ENCODE measurements around the gene SCGB2A2. TPM values are rescaled to one million over a fixed set of nuclear protein-coding genes. Genes with fewer than 3 reads are reported as not detected.

Gene SCGB2A2
- polyA plus RNA-seq, 2 donors, result not detected

DNA sequence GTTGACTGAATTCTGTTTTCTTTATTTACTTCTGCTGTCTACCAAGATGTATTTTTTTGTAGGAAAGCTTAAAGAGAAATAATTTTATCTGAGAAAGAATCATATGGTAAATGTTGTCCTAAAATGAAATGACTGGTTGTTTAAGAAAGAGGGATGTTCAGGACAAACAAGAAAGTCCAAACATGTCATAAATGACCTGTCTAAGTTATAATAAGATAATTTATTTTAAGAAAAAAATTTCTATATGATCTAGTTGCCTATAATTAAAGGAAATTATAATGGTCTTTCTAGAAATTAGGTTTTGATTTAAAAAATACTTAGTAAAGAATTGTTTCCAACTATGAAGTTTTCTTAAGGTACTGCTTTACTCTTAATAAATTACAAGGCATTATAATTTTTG, 10.5 kb downstream of the SCGB2A2 start:
- Histone ChIP-seq H3K36me3 (ENCODE audit: control insufficient read depth in 2 of 2, insufficient read depth in 2 of 2, low read length in 1 of 2) (no peaks in the 10 kb centered on the region), H3K4me3 (ENCODE audit: low read depth in 1 of 2, low read length in 2 of 2) (no peak overlapping the region), H3K4me1 (ENCODE audit: control insufficient read depth in 2 of 2, insufficient read depth in 2 of 2, low read length in 1 of 2) (no peaks in the 10 kb centered on the region), H3K27ac (ENCODE audit: low read depth in 2 of 2, low read length in 1 of 2) (no peak overlapping the region), H3K9me3 (ENCODE audit: control insufficient read depth in 2 of 2, insufficient read depth in 1 of 2, low read depth in 1 of 2, low read length in 1 of 2) (no peaks in the 10 kb centered on the region), H3K27me3 (ENCODE audit: control insufficient read depth in 1 of 2, insufficient read depth in 2 of 2, low read length in 2 of 2) (no peaks in the 10 kb centered on the region)

DNA sequence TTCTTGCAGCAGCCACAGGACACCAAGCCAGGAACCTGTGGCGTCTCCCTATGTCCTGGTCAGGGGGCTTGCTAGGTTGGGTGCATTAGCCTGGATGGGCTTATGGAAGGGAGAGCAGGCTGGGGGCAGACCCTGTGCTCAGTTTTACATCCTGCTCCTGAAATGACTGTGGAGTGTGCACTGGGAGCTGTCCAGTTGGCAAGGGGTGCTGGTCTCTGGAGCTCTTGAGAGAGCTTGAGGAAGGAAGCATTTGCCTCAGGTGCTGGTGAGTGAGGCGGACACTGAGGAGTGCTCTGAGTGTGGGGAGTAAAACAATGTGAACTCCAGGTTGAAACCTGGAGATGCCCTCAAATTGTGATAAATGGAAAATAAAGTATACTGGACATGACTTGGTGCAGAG, 25.5 kb downstream of the SCGB2A2 start:
- Histone ChIP-seq H3K4me1 (ENCODE audit: control insufficient read depth in 2 of 2, insufficient read depth in 2 of 2, low read length in 1 of 2) (no peaks in the 10 kb centered on the region), H3K27ac (ENCODE audit: low read depth in 2 of 2, low read length in 1 of 2) (no peak overlapping the region), H3K4me3 (ENCODE audit: low read depth in 1 of 2, low read length in 2 of 2) (no peak overlapping the region), H3K36me3 (ENCODE audit: control insufficient read depth in 2 of 2, insufficient read depth in 2 of 2, low read length in 1 of 2) (no peaks in the 10 kb centered on the region), H3K27me3 (ENCODE audit: control insufficient read depth in 1 of 2, insufficient read depth in 2 of 2, low read length in 2 of 2) (peaks cover 2 to 4% of the 10 kb centered on the region in 2 donors), H3K9me3 (ENCODE audit: control insufficient read depth in 2 of 2, insufficient read depth in 1 of 2, low read depth in 1 of 2, low read length in 1 of 2) (peaks cover 0 to 2% of the 10 kb centered on the region in 2 donors)
- 46 to 50% methylated on average over 2 of the region's 2 CpGs for WGBS, 2 donors

DNA sequence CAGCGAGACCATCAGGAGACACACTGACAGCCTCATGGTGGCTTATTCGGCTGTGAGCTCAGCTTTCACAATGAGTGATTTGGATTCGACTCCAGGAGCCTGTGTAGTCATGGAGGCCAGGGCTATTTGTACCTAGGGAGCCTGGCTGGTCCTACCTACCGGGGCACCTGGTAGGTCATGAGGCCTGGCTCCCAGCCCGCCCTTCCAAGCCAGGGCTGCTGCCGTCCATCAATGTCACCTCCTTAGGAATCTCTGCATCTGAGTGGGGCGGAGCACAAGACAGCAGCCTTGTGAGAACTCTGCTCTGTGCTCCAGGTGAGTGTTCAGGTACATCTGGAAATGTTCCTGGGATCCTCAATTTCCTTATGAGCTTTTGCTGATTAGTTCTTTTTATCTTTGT, 29.0 kb downstream of the SCGB2A2 start, which contains the start of gene SCGB1D4:
Gene SCGB1D4 (minus strand): TSS at position 101 of the 400 bp plus-strand sequence. CDS start 65 bp downstream, at position 36.
- Histone ChIP-seq H3K27ac (ENCODE audit: low read depth in 2 of 2, low read length in 1 of 2) (no peak within 1 kb of the TSS), H3K4me1 (ENCODE audit: control insufficient read depth in 2 of 2, insufficient read depth in 2 of 2, low read length in 1 of 2) (no peaks in the 10 kb centered on the region), H3K9me3 (ENCODE audit: control insufficient read depth in 2 of 2, insufficient read depth in 1 of 2, low read depth in 1 of 2, low read length in 1 of 2) (peaks cover 0 to 2% of the 10 kb centered on the region in 2 donors), H3K27me3 (ENCODE audit: control insufficient read depth in 1 of 2, insufficient read depth in 2 of 2, low read length in 2 of 2) (peaks cover 2 to 4% of the 10 kb centered on the region in 2 donors), H3K4me3 (ENCODE audit: low read depth in 1 of 2, low read length in 2 of 2) (no peak within 1 kb of the TSS), H3K36me3 (ENCODE audit: control insufficient read depth in 2 of 2, insufficient read depth in 2 of 2, low read length in 1 of 2) (no peaks in the 10 kb centered on the region)
- WGBS, 2 donors, result 58 to 63% methylated on average over 7 of the region's 7 CpGs

DNA sequence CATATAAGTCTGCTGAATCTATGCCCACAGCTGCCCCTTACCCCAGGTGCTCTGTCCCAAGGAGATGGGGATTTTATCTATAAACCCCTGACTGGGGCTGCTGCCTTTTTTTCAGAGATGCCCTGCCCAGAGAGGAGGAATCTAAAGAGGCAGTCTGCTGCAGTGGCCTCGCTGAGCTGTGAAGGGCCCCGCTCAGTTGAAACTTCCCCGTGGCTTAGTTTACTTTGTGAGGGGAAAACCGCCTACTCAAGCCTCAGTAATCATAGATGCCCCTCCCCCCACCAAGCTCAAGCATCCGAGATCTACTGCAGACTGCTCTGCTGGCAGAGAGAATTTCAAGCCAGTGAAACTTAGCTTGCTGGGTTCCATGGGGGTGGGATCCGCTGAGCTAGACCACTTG, 36.3 kb downstream of the SCGB2A2 start:
- Histone ChIP-seq H3K4me1 (ENCODE audit: control insufficient read depth in 2 of 2, insufficient read depth in 2 of 2, low read length in 1 of 2) (no peaks in the 10 kb centered on the region), H3K4me3 (ENCODE audit: low read depth in 1 of 2, low read length in 2 of 2) (no peak overlapping the region), H3K27ac (ENCODE audit: low read depth in 2 of 2, low read length in 1 of 2) (no peak overlapping the region), H3K36me3 (ENCODE audit: control insufficient read depth in 2 of 2, insufficient read depth in 2 of 2, low read length in 1 of 2) (no peaks in the 10 kb centered on the region), H3K9me3 (ENCODE audit: control insufficient read depth in 2 of 2, insufficient read depth in 1 of 2, low read depth in 1 of 2, low read length in 1 of 2) (no peaks in the 10 kb centered on the region), H3K27me3 (ENCODE audit: control insufficient read depth in 1 of 2, insufficient read depth in 2 of 2, low read length in 2 of 2) (no peaks in the 10 kb centered on the region)
- WGBS, 2 donors, result 36 to 43% methylated on average over 6 of the region's 6 CpGs

DNA sequence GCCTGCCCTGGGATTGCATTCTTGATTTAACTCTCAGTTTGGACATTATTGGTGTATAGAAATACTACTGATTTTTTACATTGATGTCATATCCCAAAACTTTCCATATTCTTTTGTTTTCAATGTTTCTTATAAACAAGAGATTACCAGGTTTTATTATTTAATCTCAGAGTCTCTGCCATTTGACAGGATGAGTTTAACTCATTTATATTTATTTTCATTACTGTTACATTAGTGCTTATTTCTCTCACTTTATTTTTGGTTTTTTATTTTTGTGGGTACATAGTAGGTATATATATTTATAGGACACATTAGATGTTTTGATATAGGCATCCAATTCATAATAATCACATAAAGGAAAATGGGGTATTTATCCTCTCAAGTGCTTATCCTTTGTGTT, 38.0 kb downstream of the SCGB2A2 start:
- H3K27ac ChIP-seq (ENCODE audit: low read depth in 2 of 2, low read length in 1 of 2), result no peak overlapping the region
- no peaks in the 10 kb centered on the region for H3K27me3 ChIP-seq (ENCODE audit: control insufficient read depth in 1 of 2, insufficient read depth in 2 of 2, low read length in 2 of 2)
- no peaks in the 10 kb centered on the region for H3K9me3 ChIP-seq (ENCODE audit: control insufficient read depth in 2 of 2, insufficient read depth in 1 of 2, low read depth in 1 of 2, low read length in 1 of 2)
- H3K36me3 ChIP-seq (ENCODE audit: control insufficient read depth in 2 of 2, insufficient read depth in 2 of 2, low read length in 1 of 2), result no peaks in the 10 kb centered on the region
- H3K4me3 ChIP-seq (ENCODE audit: low read depth in 1 of 2, low read length in 2 of 2), result no peak overlapping the region
- H3K4me1 ChIP-seq (ENCODE audit: control insufficient read depth in 2 of 2, insufficient read depth in 2 of 2, low read length in 1 of 2), result no peaks in the 10 kb centered on the region

DNA sequence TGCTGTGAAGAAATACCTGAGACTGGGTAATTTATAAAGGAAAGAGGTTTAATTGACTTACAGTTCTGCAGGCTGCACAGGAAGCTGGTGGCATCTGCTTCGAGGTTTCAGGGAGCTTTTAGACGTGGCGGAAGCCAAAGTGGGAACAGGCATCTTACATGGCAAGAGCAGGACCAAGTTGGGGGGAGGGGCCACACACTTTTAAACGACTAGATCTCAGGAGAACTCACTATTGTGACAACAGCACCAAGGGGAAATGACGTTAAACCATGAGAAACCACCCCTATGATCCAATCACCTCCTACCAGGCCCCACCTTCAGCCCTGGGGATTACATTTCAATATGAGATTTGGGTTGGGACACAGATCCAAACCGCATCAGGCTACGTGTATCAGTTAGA, 40.0 kb downstream of the SCGB2A2 start:
- no peaks in the 10 kb centered on the region for H3K4me1 ChIP-seq (ENCODE audit: control insufficient read depth in 2 of 2, insufficient read depth in 2 of 2, low read length in 1 of 2)
- no peak overlapping the region for H3K27ac ChIP-seq (ENCODE audit: low read depth in 2 of 2, low read length in 1 of 2)
- no peaks in the 10 kb centered on the region for H3K27me3 ChIP-seq (ENCODE audit: control insufficient read depth in 1 of 2, insufficient read depth in 2 of 2, low read length in 2 of 2)
- WGBS, 2 donors, result 49 to 51% methylated on average over 7 of the region's 7 CpGs
- no peaks in the 10 kb centered on the region for H3K36me3 ChIP-seq (ENCODE audit: control insufficient read depth in 2 of 2, insufficient read depth in 2 of 2, low read length in 1 of 2)
- no peaks in the 10 kb centered on the region for H3K9me3 ChIP-seq (ENCODE audit: control insufficient read depth in 2 of 2, insufficient read depth in 1 of 2, low read depth in 1 of 2, low read length in 1 of 2)
- H3K4me3 ChIP-seq (ENCODE audit: low read depth in 1 of 2, low read length in 2 of 2), result no peak overlapping the region

DNA sequence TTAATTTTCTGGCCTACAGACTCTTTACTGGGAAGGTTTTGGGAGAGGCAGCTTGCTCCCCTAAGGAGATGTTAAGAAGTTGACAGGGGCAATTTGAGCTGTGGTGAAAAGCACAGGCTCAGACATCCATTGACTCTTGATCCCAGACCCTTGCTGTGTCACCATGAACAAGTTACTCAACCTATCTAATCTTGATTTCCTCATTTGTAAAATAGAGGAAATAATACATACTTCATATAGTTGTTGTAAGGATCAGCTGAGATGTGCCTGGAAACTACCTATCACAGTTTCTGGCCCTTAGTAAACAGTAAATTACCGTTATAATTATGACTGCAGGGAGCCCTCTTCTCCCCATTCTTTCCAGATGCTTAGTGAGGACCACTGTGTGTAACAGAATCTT, 45.5 kb downstream of the SCGB2A2 start:
- no peaks in the 10 kb centered on the region for H3K4me1 ChIP-seq (ENCODE audit: control insufficient read depth in 2 of 2, insufficient read depth in 2 of 2, low read length in 1 of 2)
- H3K36me3 ChIP-seq (ENCODE audit: control insufficient read depth in 2 of 2, insufficient read depth in 2 of 2, low read length in 1 of 2), result no peaks in the 10 kb centered on the region
- H3K27me3 ChIP-seq (ENCODE audit: control insufficient read depth in 1 of 2, insufficient read depth in 2 of 2, low read length in 2 of 2), result no peaks in the 10 kb centered on the region
- H3K27ac ChIP-seq (ENCODE audit: low read depth in 2 of 2, low read length in 1 of 2), result no peak overlapping the region
- H3K4me3 ChIP-seq (ENCODE audit: low read depth in 1 of 2, low read length in 2 of 2), result no peak overlapping the region
- WGBS, 2 donors, result 84 to 90% methylated on average over 1 of the region's 1 CpG
- no peaks in the 10 kb centered on the region for H3K9me3 ChIP-seq (ENCODE audit: control insufficient read depth in 2 of 2, insufficient read depth in 1 of 2, low read depth in 1 of 2, low read length in 1 of 2)

DNA sequence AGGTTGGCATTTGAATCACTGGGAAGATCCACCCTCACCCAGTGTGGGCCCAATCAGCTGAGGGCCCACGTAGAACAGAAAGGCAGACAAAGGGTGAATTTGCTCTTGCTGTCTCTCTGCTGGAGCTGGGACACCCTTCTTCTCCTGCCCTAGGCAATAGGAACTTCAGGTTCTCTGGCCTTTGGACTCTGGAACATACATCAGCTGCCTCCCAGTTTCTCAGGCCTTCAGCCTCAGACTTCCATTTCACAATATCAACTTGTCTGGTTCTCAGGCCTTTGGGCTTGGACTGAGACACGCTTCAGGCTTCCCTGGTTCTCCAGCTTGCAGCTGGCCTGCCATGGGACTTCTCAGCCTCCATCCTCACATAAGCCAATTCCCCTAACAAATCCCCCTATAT, 52.6 kb downstream of the SCGB2A2 start:
- Histone ChIP-seq H3K9me3 (ENCODE audit: control insufficient read depth in 2 of 2, insufficient read depth in 1 of 2, low read depth in 1 of 2, low read length in 1 of 2) (no peaks in the 10 kb centered on the region), H3K4me1 (ENCODE audit: control insufficient read depth in 2 of 2, insufficient read depth in 2 of 2, low read length in 1 of 2) (no peaks in the 10 kb centered on the region), H3K36me3 (ENCODE audit: control insufficient read depth in 2 of 2, insufficient read depth in 2 of 2, low read length in 1 of 2) (no peaks in the 10 kb centered on the region), H3K4me3 (ENCODE audit: low read depth in 1 of 2, low read length in 2 of 2) (no peak overlapping the region), H3K27me3 (ENCODE audit: control insufficient read depth in 1 of 2, insufficient read depth in 2 of 2, low read length in 2 of 2) (no peaks in the 10 kb centered on the region), H3K27ac (ENCODE audit: low read depth in 2 of 2, low read length in 1 of 2) (no peak overlapping the region)
- WGBS, 2 donors, result 69 to 77% methylated on average over 2 of the region's 2 CpGs

Other genes with a start within 250 kb of the SCGB2A2 start
- 10 to 100 TPM; 13.7 to 17.5 TPM for gene INCENP, start 146.1 kb upstream of the SCGB2A2 start, polyA plus RNA-seq
- not detected for gene SCGB1D1, start 79.9 kb upstream of the SCGB2A2 start, polyA plus RNA-seq
- under 1 TPM; 0.54 to 0.59 TPM for gene SCGB2A1, start 61.5 kb upstream of the SCGB2A2 start, polyA plus RNA-seq
- not detected for gene SCGB1D2, start 27.9 kb upstream of the SCGB2A2 start, polyA plus RNA-seq
- gene SCGB1D4, start 28.9 kb downstream of the SCGB2A2 start, polyA plus RNA-seq, result not detected
- gene ASRGL1, start 67.3 kb downstream of the SCGB2A2 start, polyA plus RNA-seq, result 1 to 10 TPM in 1 of 2 donors, under 1 TPM in 1; 0.45 to 1.3 TPM
- 1 to 10 TPM; 4.8 to 5.5 TPM for gene SCGB1A1, start 148.9 kb downstream of the SCGB2A2 start, polyA plus RNA-seq

All from esophagus (tissue), 2 donors.